ENCODE data around the gene GTF2A1. TPM values are rescaled to one million over a fixed set of nuclear protein-coding genes. Genes with fewer than 3 reads are reported as not detected.

GTF2A1 gene
- total RNA-seq, 1 experiment from 2014 or later, result 15.1 TPM

GRCh38 chr14:81177225-81177624 is 43.5 kb downstream of the GTF2A1 start:
- no peak for DNase-seq (ENCODE audit: low read depth)

- no peak for DNase-seq (ENCODE audit: low read depth)
These were observed 44.5 kb downstream of the GTF2A1 start for GRCh38 chr14:81176241-81176640.

- no peak for DNase-seq (ENCODE audit: low read depth)
These were observed 47.9 kb downstream of the GTF2A1 start for GRCh38 chr14:81172881-81173280.

GRCh38 chr14:81172353-81172752 is 48.4 kb downstream of the GTF2A1 start:
- no peak for DNase-seq (ENCODE audit: low read depth)

- DNase-seq (ENCODE audit: low read depth), result no peak
These were observed 49.9 kb downstream of the GTF2A1 start for GRCh38 chr14:81170829-81171195.

- peak; percentile 83 for DNase-seq (ENCODE audit: low read depth)
These were observed 50.5 kb downstream of the GTF2A1 start for GRCh38 chr14:81170104-81170828.

- no peak for DNase-seq (ENCODE audit: low read depth)
These were observed 51.1 kb downstream of the GTF2A1 start for GRCh38 chr14:81169711-81170103.

- no peak for DNase-seq (ENCODE audit: low read depth)
These were observed 51.5 kb downstream of the GTF2A1 start for GRCh38 chr14:81169267-81169666.

- DNase-seq (ENCODE audit: low read depth), result no peak
These were observed 54.6 kb downstream of the GTF2A1 start for GRCh38 chr14:81166121-81166520.

GRCh38 chr14:81165188-81165587 is 55.6 kb downstream of the GTF2A1 start:
- no peak for DNase-seq (ENCODE audit: low read depth)

GRCh38 chr14:81164167-81164774 is 56.5 kb downstream of the GTF2A1 start:
- DNase-seq (ENCODE audit: low read depth), result peak; percentile 80

- DNase-seq (ENCODE audit: low read depth), result peak; percentile 47
These were observed 57.8 kb downstream of the GTF2A1 start for GRCh38 chr14:81162941-81163340.

- no peak for DNase-seq (ENCODE audit: low read depth)
These were observed 59.0 kb downstream of the GTF2A1 start for GRCh38 chr14:81161749-81162148.

GRCh38 chr14:81161088-81161487 is 59.7 kb downstream of the GTF2A1 start:
- DNase-seq (ENCODE audit: low read depth), result no peak

- DNase-seq (ENCODE audit: low read depth), result no peak
These were observed 63.3 kb downstream of the GTF2A1 start for GRCh38 chr14:81157431-81157830.

- DNase-seq (ENCODE audit: low read depth), result no peak
These were observed 67.6 kb downstream of the GTF2A1 start for GRCh38 chr14:81153187-81153586.

- DNase-seq (ENCODE audit: low read depth), result no peak
These were observed 72.1 kb downstream of the GTF2A1 start for GRCh38 chr14:81148635-81149034.

GRCh38 chr14:81147140-81147897 is 73.4 kb downstream of the GTF2A1 start:
- no peak for DNase-seq (ENCODE audit: low read depth)

GRCh38 chr14:81144824-81145603 is 75.7 kb downstream of the GTF2A1 start:
- DNase-seq (ENCODE audit: low read depth), result peak; percentile 44

GRCh38 chr14:81143793-81144192 is 77.0 kb downstream of the GTF2A1 start:
- no peak for DNase-seq (ENCODE audit: low read depth)

GRCh38 chr14:81141426-81141825 is 79.3 kb downstream of the GTF2A1 start:
- no peak for DNase-seq (ENCODE audit: low read depth)

GRCh38 chr14:81138429-81138828 is 82.3 kb downstream of the GTF2A1 start:
- no peak for DNase-seq (ENCODE audit: low read depth)
